Parathyroid adenoma (tissue), 2 donors: ENCODE measurements around the gene RTTN.

Experiments used
- H2AFZ ChIP-seq: fragments of 300-600 bp; sonication (generic); one replicate; pipeline ENCODE4 v1.7.0; 2017; ENCODE audit warnings: antibody characterized with exemption, mild to moderate bottlenecking
- H3K27ac ChIP-seq: fragments of 300-600 bp; sonication (generic); one replicate; pipeline ENCODE4 v1.7.0; 2017
- H3K27me3 ChIP-seq: fragments of 300-600 bp; sonication (generic); one replicate; pipeline ENCODE4 v1.7.0; 2017; ENCODE audit warnings: low read length; ENCODE audit not compliant: control insufficient read depth, insufficient read depth
- H3K36me3 ChIP-seq: fragments of 300-600 bp; sonication (generic); one replicate; pipeline ENCODE4 v1.7.0; 2017; ENCODE audit warnings: low read length; ENCODE audit not compliant: control insufficient read depth, insufficient read depth
- H3K4me1 ChIP-seq: fragments of 300-600 bp; sonication (generic); one replicate; pipeline ENCODE4 v1.7.0; 2017; ENCODE audit warnings: control low read depth
- H3K4me2 ChIP-seq: fragments of 300-600 bp; sonication (generic); one replicate; pipeline ENCODE4 v1.7.0; 2017; ENCODE audit warnings: low read length
- H3K4me3 ChIP-seq: fragments of 300-600 bp; sonication (generic); one replicate; pipeline ENCODE4 v1.7.0; 2017; ENCODE audit warnings: low read depth, low read length
- H3K79me2 ChIP-seq: fragments of 300-600 bp; sonication (generic); one replicate; pipeline ENCODE4 v1.7.0; 2017; ENCODE audit warnings: control low read depth
- H3K9ac ChIP-seq: fragments of 300-600 bp; sonication (generic); one replicate; pipeline ENCODE4 v1.7.0; 2017; ENCODE audit warnings: mild to moderate bottlenecking
- H3K9me3 ChIP-seq: fragments of 300-600 bp; sonication (generic); one replicate; pipeline ENCODE4 v1.7.0; 2017; ENCODE audit warnings: low read length; ENCODE audit not compliant: control insufficient read depth
- TF ChIP-seq, protein P1 (sequence below): fragments of 300-600 bp; sonication (generic); IDR thresholded peaks from one replicate; pipeline ENCODE4 v1.7.0; 2017; ENCODE audit warnings: antibody characterized with exemption, mild to moderate bottlenecking
- donor health status: primary hyperparathyroidism.

The RTTN gene

GRCh38 chr18:69996951-69997798, 208.3 kb downstream of the RTTN start:
- H3K9ac ChIP-seq, result no peak overlapping the region
- H3K36me3 ChIP-seq, result no peaks in the 10 kb centered on the region
- no peak overlapping the region for H3K4me3 ChIP-seq
- H3K9me3 ChIP-seq, result no peaks in the 10 kb centered on the region
- TF ChIP-seq, protein P1, sequence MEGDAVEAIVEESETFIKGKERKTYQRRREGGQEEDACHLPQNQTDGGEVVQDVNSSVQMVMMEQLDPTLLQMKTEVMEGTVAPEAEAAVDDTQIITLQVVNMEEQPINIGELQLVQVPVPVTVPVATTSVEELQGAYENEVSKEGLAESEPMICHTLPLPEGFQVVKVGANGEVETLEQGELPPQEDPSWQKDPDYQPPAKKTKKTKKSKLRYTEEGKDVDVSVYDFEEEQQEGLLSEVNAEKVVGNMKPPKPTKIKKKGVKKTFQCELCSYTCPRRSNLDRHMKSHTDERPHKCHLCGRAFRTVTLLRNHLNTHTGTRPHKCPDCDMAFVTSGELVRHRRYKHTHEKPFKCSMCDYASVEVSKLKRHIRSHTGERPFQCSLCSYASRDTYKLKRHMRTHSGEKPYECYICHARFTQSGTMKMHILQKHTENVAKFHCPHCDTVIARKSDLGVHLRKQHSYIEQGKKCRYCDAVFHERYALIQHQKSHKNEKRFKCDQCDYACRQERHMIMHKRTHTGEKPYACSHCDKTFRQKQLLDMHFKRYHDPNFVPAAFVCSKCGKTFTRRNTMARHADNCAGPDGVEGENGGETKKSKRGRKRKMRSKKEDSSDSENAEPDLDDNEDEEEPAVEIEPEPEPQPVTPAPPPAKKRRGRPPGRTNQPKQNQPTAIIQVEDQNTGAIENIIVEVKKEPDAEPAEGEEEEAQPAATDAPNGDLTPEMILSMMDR, result no peak
- H3K79me2 ChIP-seq, result no peaks in the 10 kb centered on the region
- peak overlapping the region; percentile 17 for H2AFZ ChIP-seq
- H3K27ac ChIP-seq, result no peak overlapping the region
- H3K4me2 ChIP-seq, result no peak overlapping the region
- no peaks in the 10 kb centered on the region for H3K27me3 ChIP-seq
- no peaks in the 10 kb centered on the region for H3K4me1 ChIP-seq

GRCh38 chr18:69996417-69996816, 209.1 kb downstream of the RTTN start:
- no peak overlapping the region for H2AFZ ChIP-seq
- H3K27ac ChIP-seq, result no peak overlapping the region
- no peaks in the 10 kb centered on the region for H3K4me1 ChIP-seq
- H3K4me3 ChIP-seq, result no peak overlapping the region
- H3K36me3 ChIP-seq, result no peaks in the 10 kb centered on the region
- no peaks in the 10 kb centered on the region for H3K79me2 ChIP-seq
- TF ChIP-seq, protein P1, result no peak
- no peak overlapping the region for H3K9ac ChIP-seq
- no peaks in the 10 kb centered on the region for H3K27me3 ChIP-seq
- no peaks in the 10 kb centered on the region for H3K9me3 ChIP-seq
- no peak overlapping the region for H3K4me2 ChIP-seq

GRCh38 chr18:69995774-69996173, 209.7 kb downstream of the RTTN start:
- Histone ChIP-seq H3K4me2 (no peak overlapping the region), H3K36me3 (no peaks in the 10 kb centered on the region), H3K79me2 (no peaks in the 10 kb centered on the region), H2AFZ (no peak overlapping the region), H3K4me3 (no peak overlapping the region), H3K9me3 (no peaks in the 10 kb centered on the region), H3K27me3 (no peaks in the 10 kb centered on the region), H3K27ac (no peak overlapping the region), H3K9ac (no peak overlapping the region), H3K4me1 (no peaks in the 10 kb centered on the region)
- TF ChIP-seq, protein P1, result no peak

DNA sequence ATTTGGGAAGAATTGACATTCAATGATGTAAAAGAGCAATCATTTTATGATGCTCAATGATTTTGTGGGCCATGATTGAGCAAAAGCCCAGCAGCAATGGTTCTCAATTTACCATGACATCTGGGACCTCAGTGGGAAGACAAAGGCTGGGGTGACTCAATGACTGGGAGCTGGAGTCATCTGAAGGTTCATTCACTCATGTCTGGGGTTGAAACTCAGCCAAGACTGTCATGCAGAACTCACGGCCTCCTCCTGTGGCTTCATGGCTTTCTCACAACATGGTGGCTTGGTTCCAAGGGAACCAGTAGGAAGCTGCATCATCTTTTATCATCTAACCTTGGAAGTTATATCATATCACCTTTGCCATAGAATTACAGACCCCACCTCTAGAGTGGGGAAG, 212.7 kb downstream of the RTTN start:
- H3K36me3 ChIP-seq, result no peaks in the 10 kb centered on the region
- H2AFZ ChIP-seq, result no peak overlapping the region
- no peak overlapping the region for H3K27ac ChIP-seq
- H3K9ac ChIP-seq, result no peak overlapping the region
- no peaks in the 10 kb centered on the region for H3K4me1 ChIP-seq
- no peaks in the 10 kb centered on the region for H3K27me3 ChIP-seq
- no peaks in the 10 kb centered on the region for H3K79me2 ChIP-seq
- no peak overlapping the region for H3K4me2 ChIP-seq
- no peak overlapping the region for H3K4me3 ChIP-seq
- no peaks in the 10 kb centered on the region for H3K9me3 ChIP-seq
- TF ChIP-seq, protein P1, result no peak

GRCh38 chr18:69987870-69988269, 217.6 kb downstream of the RTTN start:
- no peak overlapping the region for H3K27ac ChIP-seq
- TF ChIP-seq, protein P1, result no peak
- no peak overlapping the region for H3K4me2 ChIP-seq
- no peak overlapping the region for H3K4me3 ChIP-seq
- no peaks in the 10 kb centered on the region for H3K79me2 ChIP-seq
- no peak overlapping the region for H3K9ac ChIP-seq
- no peaks in the 10 kb centered on the region for H3K27me3 ChIP-seq
- no peak overlapping the region for H2AFZ ChIP-seq
- H3K9me3 ChIP-seq, result no peaks in the 10 kb centered on the region
- H3K4me1 ChIP-seq, result peaks cover under 1% of the 10 kb centered on the region
- H3K36me3 ChIP-seq, result no peaks in the 10 kb centered on the region
